ENCODE results near the gene KCNIP4.

GRCh38 chr4:21167711-21168110 lies 780.9 kb downstream of the KCNIP4 start:
- no peak for TF ChIP-seq ZNF143 (CRISPR knock-in tag; IDR thresholded peaks at IDR 0.05)
- TF ChIP-seq, protein P1, sequence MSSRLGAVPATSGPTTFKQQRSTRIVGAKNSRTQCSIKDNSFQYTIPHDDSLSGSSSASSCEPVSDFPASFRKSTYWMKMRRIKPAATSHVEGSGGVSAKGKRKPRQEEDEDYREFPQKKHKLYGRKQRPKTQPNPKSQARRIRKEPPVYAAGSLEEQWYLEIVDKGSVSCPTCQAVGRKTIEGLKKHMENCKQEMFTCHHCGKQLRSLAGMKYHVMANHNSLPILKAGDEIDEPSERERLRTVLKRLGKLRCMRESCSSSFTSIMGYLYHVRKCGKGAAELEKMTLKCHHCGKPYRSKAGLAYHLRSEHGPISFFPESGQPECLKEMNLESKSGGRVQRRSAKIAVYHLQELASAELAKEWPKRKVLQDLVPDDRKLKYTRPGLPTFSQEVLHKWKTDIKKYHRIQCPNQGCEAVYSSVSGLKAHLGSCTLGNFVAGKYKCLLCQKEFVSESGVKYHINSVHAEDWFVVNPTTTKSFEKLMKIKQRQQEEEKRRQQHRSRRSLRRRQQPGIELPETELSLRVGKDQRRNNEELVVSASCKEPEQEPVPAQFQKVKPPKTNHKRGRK (tag; IDR thresholded peaks at IDR 0.05): no peak
- TF ChIP-seq, protein P2, sequence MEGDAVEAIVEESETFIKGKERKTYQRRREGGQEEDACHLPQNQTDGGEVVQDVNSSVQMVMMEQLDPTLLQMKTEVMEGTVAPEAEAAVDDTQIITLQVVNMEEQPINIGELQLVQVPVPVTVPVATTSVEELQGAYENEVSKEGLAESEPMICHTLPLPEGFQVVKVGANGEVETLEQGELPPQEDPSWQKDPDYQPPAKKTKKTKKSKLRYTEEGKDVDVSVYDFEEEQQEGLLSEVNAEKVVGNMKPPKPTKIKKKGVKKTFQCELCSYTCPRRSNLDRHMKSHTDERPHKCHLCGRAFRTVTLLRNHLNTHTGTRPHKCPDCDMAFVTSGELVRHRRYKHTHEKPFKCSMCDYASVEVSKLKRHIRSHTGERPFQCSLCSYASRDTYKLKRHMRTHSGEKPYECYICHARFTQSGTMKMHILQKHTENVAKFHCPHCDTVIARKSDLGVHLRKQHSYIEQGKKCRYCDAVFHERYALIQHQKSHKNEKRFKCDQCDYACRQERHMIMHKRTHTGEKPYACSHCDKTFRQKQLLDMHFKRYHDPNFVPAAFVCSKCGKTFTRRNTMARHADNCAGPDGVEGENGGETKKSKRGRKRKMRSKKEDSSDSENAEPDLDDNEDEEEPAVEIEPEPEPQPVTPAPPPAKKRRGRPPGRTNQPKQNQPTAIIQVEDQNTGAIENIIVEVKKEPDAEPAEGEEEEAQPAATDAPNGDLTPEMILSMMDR (IDR thresholded peaks at IDR 0.05 in 2 of 3, conservative IDR thresholded peaks at IDR 0.05 in 1 of 3; ENCODE audit: insufficient read depth in 2 of 3, low read depth in 1 of 3, low read length in 3 of 3): no peak
